GM21515 (cell line): ENCODE results near the gene KLHL29.

ENCODE experiments used
- ATAC-seq: cut with Tn5 transposase; IDR thresholded peaks from one replicate; pipeline ENCODE4 v1.9.1; 2021; ENCODE audit not compliant: unreplicated experiment

Gene KLHL29

DNA sequence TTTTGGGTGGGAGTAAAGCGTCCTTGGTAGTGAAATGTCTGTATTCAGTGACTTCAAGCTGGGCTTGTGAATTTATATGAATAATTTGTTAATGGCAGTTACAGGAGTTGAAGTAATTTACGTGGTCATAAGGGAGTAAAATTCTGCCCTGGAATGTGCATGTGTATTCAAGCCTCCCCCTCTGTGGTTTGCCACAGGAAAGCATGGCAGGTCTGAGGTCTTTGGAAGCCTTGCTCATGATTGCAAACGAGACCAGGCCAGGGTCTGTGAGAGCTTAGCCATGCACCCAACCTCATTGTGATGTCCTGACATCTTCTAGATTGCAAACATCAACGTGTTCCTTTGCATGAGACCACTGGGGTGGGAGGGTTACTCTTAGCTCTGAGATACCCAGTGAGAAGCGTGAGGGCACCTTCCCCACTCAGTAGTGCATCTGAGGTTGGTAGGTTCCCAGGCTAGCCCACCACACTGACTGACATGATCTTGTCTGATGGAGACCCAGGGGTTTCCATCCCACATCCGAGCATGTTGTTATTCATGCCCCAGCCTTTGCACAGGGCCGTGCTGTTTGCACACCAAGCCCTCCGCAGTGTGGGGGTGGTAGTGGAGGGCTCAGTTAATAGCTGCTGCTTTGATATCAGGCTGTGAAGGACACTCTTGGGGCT, 216.5 kb downstream of the KLHL29 start:
- ATAC-seq, result no peak

DNA sequence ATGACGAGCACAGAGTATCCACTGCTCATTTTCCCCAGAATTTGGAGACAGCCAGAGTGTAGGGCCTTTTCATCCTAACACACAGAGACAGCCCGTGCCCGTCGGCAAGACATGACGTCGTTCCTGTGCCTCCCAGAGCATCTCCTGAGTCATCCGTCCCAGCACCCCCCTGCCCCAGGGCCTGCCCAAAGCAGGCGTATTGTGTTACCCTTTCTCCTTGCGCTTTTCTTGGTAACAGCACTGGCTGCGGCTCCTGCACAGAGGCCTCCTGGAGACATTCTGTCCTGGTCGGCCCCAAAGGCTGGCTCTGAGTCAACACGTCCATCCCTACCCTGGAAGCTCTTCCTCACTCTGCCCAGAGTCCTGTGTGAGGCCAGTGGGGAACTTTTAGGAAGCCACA, 217.1 kb downstream of the KLHL29 start:
- ATAC-seq, result no peak

DNA sequence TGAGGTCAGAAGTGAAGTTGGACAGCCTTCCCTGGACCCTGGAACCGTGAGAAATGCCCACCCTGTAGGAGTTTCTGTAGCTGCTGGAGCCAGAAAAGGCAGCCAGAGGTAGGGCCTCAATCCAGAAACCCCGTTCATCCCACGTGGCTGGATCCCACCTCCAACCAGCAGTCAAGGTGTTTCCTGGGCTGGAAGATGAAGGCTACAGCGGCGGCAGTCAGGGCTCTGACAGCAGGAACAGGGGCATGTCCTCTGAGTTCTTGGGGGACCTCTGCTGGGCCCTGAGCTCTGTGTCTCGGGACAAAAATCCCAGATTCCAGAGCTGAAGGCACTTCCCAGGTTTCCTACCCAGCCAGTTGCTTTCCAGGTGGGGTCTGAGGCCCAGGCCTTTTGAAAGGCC, 218.2 kb downstream of the KLHL29 start:
- ATAC-seq, result no peak

DNA sequence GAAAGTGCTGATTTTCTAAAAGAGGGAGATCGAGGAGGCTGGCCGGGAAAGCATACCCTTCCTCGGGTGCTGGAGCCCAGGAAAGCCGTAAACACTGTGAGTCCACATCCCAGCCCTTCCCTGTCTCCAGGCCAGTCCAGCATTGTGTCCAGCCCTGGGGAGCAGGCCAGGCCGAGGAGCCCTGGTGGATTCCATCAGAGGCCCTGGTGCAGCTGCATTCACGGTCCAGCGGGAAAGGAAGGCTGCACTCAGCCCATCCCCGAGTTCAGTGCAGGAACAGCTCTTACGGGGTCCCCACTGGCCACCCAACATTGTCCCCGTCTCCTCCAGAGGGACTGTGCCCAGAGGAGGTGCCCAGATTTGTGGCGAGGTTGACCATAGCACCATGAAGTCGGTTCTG, 218.6 kb downstream of the KLHL29 start:
- ATAC-seq, result no peak

DNA sequence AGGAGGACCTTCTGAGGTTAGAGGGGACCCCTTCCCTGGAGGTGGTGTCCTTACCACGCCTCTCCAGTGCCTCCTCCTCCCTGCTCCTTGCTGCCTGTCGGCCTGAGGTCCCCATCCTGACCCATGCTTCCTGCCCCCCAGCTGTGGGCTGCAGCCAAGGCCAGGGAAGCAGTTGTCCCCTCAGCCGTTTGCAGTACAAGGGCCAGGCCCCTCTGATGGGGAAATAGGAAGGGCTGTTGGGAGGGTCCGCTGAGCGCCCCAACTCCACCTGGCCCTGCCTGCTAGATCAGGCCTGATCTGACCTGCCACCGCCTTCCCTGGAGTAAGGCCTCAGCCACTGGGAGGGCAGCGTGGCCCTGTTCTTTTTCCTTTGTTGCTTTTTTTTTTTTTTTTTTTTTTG, 219.8 kb downstream of the KLHL29 start:
- no peak for ATAC-seq

DNA sequence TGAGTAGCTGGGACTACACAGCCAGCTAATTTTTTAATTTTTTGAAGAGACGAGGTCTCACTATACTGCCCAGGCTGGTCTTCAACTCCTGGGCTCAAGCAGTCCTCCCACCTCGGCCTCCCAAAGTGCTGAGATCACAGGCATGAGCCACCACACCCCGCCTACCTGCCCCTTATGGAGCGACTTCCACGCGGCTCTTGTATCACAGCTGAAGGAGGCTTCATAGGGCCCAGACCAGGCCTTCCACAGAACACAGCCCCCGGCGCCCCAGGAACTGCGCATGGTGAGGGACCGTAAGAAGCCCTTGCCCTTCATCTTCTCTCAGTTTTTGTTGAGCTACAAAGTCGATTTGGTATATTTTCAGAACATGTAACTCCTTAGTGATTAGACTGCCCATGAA, 220.3 kb downstream of the KLHL29 start:
- ATAC-seq, result no peak

DNA sequence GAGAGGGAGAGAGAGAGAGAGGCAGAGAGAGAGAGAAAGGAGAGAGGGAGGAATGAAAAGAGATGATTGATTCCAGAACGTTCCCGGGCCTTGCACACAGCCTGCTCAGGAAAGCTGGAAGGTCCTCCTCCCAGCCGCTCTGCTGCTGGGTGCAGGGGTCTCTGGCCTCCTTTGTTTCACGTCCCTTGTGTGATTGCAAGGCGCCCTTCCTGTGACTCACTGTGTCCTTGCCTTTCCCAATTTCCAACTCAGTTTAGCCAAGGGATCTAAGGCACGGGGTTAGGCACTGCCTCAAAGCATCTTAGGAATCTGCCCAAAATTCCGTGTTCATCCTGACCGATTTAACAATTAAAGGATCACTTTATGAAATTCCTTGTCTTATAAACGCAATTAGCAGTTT, 221.2 kb downstream of the KLHL29 start:
- ATAC-seq, result no peak

DNA sequence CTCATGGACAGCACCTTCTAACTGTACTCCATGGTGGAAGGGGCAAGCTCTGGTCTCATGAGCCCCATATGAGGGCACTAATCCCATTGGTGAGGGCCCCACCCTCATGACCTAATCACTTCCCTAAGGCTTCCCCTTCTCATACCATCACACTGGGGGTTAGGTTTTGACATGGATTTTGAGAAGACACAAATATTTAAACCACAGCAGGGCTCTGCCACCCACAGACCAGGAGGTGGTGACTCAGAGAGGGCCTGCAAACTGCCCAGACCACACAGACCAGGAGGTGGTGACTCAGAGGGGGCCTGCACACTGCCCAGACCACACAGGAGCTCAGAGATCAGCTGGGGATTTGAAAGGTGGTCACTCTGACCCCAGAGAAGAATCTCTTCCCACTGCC, 222.0 kb downstream of the KLHL29 start:
- no peak for ATAC-seq

DNA sequence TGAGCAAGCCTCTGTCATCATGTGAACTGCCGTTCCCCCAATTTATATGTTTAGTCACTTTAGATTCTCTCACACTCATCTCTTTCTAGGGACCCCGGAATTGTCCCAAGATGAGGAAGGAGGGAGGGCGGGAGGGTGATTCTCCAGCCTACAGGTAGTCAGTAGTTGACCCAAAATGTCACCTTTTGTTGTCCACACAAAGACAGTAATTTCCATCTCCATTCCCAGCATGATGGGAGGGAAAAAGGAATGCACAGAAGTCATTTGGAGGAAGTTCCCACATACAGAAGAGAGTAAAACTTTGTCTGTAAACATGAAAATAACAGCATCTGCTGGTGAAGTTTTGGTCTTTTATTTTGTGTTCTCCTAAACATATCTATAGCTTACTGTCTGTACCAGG, 222.9 kb downstream of the KLHL29 start:
- no peak for ATAC-seq

DNA sequence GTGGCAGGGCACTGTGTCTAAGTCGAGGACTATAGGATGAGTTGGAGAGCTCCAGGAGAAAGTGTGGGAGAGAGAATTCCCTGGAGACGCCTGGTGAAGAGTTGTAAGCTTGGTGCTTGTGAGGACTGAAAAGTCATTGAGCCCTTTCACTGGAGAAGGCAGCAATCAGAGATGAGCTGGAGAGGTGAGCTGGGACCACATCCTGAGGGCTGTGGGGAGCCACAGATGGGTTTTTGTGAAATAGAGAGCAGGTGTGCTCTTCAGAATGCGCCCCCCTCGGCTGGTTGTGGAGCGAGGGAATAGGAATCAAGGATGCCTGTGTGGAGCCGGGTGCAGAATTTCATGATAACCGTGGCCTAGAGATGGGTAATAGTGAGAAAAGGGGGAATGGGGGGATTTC, 224.3 kb downstream of the KLHL29 start:
- no peak for ATAC-seq

DNA sequence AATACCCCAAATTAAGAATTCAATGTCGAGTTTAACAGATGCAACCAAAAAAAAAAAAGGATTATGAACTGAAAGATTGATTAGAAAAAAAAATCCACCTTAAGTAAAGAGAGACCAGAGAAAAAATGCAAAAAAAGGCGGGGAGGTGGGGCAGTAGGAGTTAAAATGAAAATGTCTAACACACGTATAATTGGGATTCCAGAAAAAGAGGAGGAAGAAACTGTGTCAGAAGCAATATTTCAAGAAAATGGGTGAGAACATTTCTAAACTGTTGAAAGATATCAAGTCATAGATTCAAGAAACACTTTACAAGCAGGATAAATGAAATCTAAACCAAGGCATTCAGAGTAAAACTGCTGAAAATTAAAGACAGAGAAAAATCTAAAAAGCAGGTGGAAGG, 226.9 kb downstream of the KLHL29 start:
- ATAC-seq, result no peak

DNA sequence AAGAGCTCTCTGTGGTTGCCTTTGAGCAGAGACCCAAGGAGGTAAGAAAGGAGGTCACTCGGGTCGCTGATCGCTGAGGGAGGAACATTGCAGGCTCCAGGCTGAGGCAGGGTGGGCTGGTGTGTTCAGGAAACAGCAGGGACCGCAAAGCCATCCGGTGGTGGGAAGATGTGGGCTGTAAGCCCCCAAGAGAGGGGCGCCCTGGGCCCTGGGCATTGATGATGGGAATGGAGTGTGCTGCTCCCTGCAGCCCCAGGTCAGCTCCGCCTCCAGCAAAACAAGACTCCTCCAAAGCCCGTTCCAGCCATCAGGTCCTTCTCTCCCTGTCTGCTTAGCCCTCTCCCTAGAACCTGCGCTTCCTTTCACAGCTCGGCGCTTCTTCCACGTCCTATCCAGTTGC, 229.7 kb downstream of the KLHL29 start:
- ATAC-seq, result no peak

DNA sequence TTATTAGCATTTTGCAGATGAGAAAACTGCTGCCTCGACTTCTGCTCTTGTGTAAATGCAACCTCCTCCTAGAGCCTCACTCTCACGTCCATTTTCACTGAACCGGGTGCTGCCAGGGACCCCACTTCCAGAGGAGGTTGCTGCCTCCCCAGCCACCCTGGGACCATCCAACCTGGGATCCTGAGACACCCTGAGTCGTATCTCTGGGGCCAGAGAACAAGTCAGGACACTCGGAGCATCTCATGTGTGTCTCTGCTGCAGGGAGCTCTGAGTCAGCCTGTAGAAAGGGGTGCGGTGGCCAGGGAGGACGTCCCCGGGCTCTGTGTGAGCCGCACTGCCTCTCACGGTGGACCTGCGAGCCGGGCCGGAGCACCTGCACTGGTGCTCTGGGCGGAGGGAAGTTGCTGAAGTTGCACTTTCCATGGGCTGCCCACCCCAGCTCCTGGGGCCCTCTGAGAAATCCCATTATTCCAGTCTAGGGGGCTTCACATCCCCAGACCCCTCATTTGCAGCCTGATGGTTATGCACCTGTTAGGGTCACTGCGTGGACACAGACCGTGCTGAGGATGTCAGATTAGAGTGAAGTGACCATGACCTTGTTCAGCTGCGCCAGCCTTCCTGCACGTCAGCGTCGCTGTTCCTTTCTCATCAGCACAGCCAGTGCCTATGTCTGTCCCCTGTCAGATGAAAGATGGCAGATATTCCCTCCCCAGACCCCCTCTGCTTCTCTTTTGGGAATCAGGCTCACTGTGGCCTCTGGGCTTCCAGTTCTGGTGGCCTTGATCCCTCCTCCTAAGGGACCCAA, 230.4 kb downstream of the KLHL29 start:
- ATAC-seq, result no peak

DNA sequence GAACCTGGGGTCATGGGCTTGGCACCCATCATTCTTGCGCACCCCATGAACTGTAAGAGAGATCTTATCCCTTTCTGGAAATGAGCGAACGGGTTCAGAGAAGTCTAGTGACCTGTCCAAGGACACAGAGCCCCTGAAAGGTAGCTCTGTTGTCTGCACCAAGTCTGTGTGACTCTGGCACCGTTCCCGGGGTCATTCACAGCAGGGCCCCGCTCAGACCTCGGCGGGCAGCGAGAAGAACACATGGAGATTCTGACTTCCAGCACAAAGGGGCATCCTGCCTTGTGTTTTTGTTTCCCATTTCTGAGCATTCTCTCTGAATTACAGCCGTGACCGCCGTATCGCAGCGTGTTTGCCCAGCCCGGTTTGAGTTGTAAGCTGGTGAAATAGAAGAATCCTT, 231.7 kb downstream of the KLHL29 start:
- no peak for ATAC-seq

DNA sequence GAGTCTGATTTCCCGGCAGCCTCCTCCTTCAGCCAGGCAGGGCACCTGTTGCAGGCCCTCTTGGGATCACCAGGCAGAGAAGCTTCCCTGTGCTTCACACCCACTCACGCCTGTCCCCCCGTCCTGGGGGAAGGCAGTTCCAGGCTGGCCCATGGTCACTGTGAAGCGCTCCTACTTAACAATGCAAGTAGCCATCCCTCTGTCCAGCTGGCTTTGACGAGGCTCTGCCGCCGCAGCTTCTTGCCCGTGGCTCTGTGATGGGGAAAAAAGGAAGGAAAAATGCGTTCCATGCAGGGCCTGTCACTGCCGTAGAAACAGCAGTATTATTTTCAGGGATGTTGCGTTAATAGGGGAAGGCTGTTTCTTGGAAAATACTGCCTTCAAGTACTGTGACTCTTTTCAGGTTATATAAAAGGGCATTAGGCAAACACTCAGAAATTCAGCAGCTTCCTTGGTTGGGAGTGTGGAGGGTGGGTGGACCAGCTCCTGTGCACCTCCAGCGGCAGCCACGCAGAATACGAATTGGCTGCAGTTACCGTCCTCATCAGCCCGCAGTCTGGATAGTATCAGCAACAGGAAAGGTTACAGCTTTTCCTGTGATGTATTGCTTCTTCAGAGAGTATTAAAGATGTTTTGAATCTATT, 232.3 kb downstream of the KLHL29 start:
- ATAC-seq, result no peak

DNA sequence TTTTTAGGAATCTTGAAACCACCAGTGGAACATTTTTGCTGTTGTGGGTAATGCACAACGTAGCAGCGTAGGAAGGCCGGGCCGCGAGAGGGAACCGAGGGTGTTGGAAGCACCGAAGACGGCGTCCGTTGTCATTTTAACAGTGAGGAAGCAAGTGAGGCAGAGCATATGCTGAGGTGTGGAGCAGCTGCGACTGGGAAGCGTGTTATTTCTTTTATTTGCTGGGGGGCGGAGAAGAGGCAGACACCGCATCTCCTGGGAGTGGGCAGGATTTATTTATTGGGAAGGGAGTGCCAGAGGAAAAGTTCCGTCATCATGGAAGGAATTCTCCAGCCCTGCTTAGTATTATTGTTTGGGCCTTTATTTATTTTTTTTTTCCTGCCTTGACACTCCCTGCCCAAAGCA, 232.8 kb downstream of the KLHL29 start:
- ATAC-seq, result no peak

DNA sequence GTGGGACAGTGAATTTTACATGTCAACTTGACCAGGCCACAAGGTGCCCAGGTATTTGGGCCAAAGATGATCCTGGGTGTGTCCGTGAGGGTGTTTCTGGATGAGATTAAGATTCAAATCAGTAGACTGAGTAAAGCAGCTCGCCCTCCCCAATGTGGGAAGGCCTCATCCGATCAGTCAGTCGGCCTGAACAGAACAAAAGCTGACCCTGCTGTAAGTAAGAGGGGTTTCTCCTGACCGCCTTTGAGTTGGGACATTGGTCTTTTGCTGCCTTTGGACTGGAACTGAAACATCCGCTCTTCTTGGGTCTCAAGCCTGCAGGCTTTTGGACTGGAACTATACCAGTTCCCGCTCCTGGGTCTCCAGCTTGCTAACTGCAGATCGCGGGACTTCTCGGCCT, 233.3 kb downstream of the KLHL29 start:
- no peak for ATAC-seq

DNA sequence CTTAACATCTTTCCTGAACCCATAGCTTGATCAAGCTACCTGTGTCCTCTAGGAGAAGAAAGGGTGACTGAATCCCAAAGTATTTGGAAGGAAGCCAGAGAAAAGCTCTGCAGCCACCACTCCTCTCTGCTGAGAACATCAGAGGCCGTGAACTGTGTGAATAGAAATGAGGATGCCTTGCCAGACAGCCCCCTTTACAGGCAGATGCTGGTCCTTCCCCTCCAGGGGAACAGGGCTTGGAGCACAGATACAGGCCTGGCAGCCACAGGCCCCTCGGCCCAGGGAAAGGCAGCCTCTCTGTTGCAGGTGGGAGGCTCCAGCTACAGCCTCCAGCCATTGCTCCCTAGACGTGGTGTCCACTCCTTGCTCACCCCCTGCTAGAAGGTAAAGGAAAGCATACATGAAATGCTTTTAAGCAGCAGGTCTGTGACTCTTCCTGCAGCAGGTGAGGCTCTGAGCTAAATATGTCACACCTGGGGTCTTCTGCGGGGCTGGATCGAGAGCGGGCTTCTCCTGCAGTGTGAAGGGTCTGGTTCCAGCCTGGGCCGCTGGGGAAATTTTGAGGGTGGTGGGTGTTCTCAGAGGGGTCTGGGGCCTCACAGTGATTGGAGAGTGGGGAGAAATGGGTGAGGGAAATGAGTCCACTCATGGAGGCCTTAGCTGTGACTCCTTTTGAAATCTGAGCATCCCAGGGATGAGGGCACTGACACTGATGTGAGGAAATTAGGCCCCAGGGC, 234.0 kb downstream of the KLHL29 start:
- no peak for ATAC-seq

DNA sequence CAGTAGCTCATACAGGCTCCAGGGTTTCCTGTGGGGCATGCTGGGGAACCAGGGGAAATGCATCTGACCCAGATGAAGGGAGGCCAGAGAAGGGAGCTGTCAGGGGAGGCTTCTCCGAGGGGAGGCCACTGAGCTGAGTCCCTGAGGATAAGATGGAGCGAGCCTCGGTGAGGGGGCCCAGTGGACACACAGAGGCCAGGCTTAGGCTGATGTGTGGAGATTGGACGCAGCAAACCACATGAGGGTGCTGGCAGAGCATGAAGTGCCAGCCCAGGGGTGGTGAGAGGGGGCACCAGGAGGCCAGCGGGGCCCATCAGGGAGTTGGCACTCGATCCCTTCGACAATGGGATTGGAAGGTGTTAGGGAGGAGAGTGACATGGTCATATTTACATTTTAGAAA, 235.0 kb downstream of the KLHL29 start:
- no peak for ATAC-seq

DNA sequence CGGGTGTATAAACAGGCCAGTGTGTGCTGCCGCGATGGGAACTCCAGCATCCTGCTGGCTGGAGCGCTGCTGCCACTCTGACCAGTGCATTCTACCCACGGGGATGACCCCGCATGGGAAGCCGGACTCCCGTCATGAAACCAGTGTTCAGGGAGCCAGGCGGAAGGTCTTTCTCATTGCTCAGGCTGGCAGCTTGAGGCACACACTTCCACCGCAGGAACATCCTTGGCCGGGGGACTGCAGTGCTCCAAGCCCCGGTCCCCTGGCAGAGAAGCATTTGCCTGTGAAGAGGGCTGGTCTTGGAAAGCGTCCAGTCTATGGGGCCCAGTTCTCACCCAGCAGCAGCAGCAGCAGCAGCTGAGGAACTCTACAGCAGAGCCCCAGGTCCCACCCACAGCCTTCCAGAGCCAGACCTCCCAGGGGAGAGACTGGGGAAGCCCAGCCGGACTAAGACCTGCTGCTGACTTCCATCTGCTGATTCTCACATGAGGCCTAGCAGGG, 235.9 kb downstream of the KLHL29 start:
- no peak for ATAC-seq

DNA sequence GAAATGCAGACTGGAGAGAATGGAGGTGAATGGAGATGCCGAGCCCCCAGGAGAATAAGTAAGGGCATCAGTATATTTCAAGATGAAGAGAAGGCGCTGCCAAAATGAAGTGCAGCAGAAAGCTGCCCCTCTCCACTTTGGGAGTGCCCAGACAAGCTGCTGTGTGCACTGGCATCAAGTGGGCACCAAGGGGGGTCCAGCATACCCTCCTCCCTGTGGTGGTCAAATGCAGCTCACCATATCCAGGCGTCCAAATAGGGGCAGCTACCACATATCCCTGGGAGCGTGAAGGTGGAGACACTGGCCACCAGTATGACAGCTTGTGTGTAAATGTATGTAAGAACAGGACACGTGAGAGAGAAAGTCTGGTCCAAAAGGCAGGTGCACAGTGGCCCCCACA, 236.6 kb downstream of the KLHL29 start:
- no peak for ATAC-seq
